ENCODE measurements around the gene SMIM24. TPM values are rescaled to one million over a fixed set of nuclear protein-coding genes. Genes with fewer than 3 reads are reported as not detected.

The SMIM24 gene
- total RNA-seq, 1 experiment from 2014 or later: 0.58 TPM

GRCh38 chr19:3475449-3475848 is 4.9 kb downstream of the SMIM24 start:
- DNase-seq (ENCODE audit: low spot score): no peak

GRCh38 chr19:3474614-3475013 is 5.7 kb downstream of the SMIM24 start:
- DNase-seq (ENCODE audit: low spot score): no peak

- peak; percentile 17 for DNase-seq (ENCODE audit: low spot score)
These were observed 6.3 kb downstream of the SMIM24 start for GRCh38 chr19:3474010-3474409.

GRCh38 chr19:3471954-3472655 is 8.2 kb downstream of the SMIM24 start:
- DNase-seq (ENCODE audit: low spot score): no peak

GRCh38 chr19:3470500-3471128 is 9.7 kb downstream of the SMIM24 start:
- no peak for DNase-seq (ENCODE audit: low spot score)

- DNase-seq (ENCODE audit: low spot score): peak; percentile 5
These were observed 10.5 kb downstream of the SMIM24 start for GRCh38 chr19:3469638-3470499.

GRCh38 chr19:3468211-3468610 is 12.1 kb downstream of the SMIM24 start:
- no peak for DNase-seq (ENCODE audit: low spot score)

- DNase-seq (ENCODE audit: low spot score): no peak
These were observed 12.7 kb downstream of the SMIM24 start for GRCh38 chr19:3467437-3468198.

- DNase-seq (ENCODE audit: low spot score): no peak
These were observed 13.7 kb downstream of the SMIM24 start for GRCh38 chr19:3466635-3467034.

- no peak for DNase-seq (ENCODE audit: low spot score)
These were observed 14.8 kb downstream of the SMIM24 start for GRCh38 chr19:3465552-3465951.

- DNase-seq (ENCODE audit: low spot score): no peak
These were observed 15.6 kb downstream of the SMIM24 start for GRCh38 chr19:3464587-3465235.

GRCh38 chr19:3463714-3464586 is 16.4 kb downstream of the SMIM24 start:
- no peak for DNase-seq (ENCODE audit: low spot score)

- DNase-seq (ENCODE audit: low spot score): no peak
These were observed 17.2 kb downstream of the SMIM24 start for GRCh38 chr19:3462991-3463713.

GRCh38 chr19:3459965-3460582 is 20.3 kb downstream of the SMIM24 start:
- no peak for DNase-seq (ENCODE audit: low spot score)

GRCh38 chr19:3459089-3459881 is 21.0 kb downstream of the SMIM24 start:
- DNase-seq (ENCODE audit: low spot score): no peak

GRCh38 chr19:3458229-3459088 is 21.9 kb downstream of the SMIM24 start:
- no peak for DNase-seq (ENCODE audit: low spot score)
